Measurements from ENCODE around the gene KRTAP4-12.
"Not testable (repeated sequence)": the region's sequence is repeated elsewhere in the genome, so short reads cannot be mapped to it uniquely, and the experiment has no call there.

KRTAP4-12 gene

GRCh38 chr17:41126412-41126811 lies 2.4 kb upstream of the KRTAP4-12 start:
- no peak for DNase-seq (ENCODE audit: low read depth)

DNA sequence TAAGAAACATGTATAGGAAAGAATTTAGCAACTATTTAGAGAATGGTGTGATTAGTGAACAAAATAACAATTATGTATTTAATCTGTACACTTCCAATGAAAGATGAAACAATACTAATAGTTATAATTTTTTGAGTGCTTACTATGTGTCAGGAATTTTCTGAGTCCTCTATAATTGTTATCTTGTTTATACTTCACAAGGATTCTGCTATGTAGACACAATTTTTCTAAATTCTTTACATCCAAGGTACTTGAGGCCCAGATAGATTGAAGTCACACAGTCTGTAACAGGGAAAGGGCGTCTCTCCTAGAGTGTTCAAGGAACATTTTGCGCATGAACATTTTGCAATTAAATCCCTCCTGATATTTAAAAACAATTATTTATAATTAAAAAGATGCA lies 1.1 kb upstream of the KRTAP4-12 start:
- no peak for DNase-seq (ENCODE audit: low read depth)

- not testable (repeated sequence) for DNase-seq (ENCODE audit: low read depth)
Measured at GRCh38 chr17:41123292-41123990, 541 bp downstream of the KRTAP4-12 start.

- DNase-seq (ENCODE audit: low read depth), result no peak
Measured at GRCh38 chr17:41121742-41122141, 2.2 kb downstream of the KRTAP4-12 start.

DNA sequence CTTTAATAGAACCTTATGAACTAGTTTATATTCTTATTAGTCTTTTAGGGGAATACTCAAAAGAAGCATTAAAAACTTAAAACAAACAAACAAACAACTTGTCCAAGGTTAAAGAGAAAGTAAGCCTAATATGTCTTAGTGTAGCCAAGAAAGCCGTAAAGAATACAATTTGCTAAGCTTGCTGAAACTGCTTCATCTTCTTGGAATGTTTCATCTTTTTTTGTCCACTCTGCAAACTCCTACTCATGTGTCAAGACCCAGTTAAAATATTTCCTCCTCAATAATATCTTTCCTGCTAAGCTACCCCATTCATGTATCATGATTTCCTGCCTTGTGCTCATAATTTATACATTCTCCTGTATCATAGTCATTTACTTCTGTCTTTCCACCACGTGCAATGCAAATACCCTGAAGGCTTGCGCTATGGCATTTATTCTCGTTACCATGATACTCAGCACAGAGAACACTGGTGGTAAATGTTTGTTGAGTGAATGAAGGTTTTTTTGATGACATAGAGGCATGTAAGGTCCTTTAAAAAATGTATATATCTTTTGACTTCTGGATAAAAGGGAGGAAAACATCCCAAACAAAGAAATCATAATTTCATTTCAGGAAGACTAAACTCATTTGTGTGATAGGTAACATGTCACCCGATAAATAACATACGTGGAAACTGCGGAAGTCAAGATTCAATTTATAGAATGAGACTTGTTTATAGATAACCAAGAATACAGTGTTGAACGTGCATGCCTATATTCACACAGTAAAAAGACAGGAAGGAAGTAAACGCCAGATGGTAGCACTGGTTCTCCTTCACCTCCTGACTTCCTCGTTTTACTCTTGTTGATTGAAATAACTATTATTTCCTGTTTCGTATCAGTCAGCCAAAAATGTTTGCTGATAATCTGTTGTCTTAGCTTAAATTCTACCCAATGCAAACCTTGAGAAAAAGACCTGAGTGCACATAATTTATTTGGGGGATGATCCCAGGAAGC lies 4.0 kb downstream of the KRTAP4-12 start:
- DNase-seq (ENCODE audit: low read depth), result not testable (repeated sequence)

- DNase-seq (ENCODE audit: low read depth), result no peak
Measured at GRCh38 chr17:41118721-41119120, 5.3 kb downstream of the KRTAP4-12 start.

DNA sequence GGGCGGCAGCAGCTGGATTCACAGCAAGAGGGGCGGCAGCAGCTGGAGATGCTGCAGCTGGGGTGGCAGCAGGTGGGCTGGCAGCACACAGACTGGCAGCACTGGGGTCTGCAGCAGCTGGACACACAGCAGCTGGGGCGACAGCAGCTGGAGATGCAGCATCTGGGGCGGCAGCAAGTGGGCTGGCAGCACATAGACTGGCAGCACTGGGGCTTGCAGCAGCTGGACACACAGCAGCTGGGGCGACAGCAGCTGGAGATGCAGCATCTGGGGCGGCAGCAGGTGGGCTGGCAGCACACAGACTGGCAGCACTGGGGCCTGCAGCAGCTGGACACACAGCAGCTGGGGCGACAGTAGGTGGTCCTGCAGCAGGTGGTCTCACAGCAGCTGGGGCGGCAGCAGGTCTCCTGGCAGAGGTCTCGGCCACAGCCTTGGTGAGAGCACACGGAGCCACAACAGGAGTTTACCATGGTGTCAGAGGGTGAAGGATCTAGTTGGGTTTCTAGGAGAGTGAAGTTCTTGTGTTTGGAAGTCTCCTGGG lies 6.1 kb downstream of the KRTAP4-12 start, which contains the start of gene KRTAP4-11:
Gene KRTAP4-11 (minus strand): TSS at position 528 of the 541 bp plus-strand sequence. CDS start 58 bp downstream, at position 470.
- not testable (repeated sequence) for DNase-seq (ENCODE audit: low read depth)

DNA sequence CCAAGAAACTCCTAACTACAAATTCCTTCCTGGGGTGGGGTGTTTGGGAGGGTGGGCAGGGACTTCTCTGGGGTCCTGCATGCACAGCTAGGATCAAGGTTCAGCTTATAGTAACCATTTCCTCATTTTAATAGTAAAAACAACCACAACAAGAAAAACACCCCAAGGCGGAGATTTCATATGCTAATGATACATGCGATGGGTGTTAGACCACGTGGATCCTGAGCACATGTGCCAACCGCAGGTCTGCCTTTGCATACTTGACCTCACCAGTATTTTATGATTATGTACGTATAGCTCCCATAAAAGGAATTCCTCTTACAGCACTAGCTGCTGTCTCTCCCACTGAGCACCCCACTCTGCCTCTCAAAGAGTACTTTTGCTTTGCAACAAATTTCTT lies 7.7 kb downstream of the KRTAP4-12 start:
- no peak for DNase-seq (ENCODE audit: low read depth)

DNA sequence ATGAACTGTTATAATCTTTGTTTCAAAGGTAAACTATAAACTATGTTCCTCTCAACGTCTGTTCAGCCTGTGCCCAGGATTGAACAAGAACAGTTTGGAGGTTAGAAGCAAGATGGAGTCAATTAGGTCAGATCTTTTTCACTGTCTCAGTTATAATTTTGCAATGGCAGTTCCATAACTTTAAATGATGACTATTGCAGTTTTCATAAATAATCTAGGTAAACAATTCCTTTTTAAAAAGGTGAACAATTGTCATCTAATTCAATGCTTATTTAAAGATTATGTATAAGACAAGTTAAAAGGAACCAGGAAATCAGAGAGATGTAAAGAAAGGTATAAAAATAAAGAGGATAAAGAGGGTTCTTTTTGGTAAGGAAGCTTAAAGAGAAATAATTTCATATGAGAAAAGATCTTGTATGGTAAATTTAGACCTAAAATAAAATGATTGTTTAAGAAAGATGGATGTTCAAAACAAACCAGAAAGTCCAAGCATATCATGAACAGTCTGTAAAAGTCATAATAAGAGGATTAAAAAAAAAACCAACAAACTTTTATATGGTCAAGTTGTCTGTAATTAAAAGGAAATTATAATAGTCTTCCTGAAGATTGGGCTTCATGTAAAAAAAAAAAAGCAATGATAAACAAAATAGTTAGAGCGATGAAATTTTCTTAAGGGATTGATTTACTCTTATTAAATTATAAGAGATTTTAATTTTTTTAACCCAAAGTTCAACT lies 12.7 kb downstream of the KRTAP4-12 start:
- DNase-seq (ENCODE audit: low read depth), result no peak

- DNase-seq (ENCODE audit: low read depth), result not testable (repeated sequence)
Measured at GRCh38 chr17:41108728-41109386, 15.1 kb downstream of the KRTAP4-12 start.

GRCh38 chr17:41107941-41108450 lies 16.0 kb downstream of the KRTAP4-12 start:
- no peak for DNase-seq (ENCODE audit: low read depth)

GRCh38 chr17:41105347-41105746 lies 18.6 kb downstream of the KRTAP4-12 start, which contains the start of gene KRTAP4-9:
Gene KRTAP4-9, plus strand, starts transcription at chr17:41105389. Its CDS starts 0 bp downstream, at chr17:41105389.
- not testable (repeated sequence) for DNase-seq (ENCODE audit: low read depth)

DNA sequence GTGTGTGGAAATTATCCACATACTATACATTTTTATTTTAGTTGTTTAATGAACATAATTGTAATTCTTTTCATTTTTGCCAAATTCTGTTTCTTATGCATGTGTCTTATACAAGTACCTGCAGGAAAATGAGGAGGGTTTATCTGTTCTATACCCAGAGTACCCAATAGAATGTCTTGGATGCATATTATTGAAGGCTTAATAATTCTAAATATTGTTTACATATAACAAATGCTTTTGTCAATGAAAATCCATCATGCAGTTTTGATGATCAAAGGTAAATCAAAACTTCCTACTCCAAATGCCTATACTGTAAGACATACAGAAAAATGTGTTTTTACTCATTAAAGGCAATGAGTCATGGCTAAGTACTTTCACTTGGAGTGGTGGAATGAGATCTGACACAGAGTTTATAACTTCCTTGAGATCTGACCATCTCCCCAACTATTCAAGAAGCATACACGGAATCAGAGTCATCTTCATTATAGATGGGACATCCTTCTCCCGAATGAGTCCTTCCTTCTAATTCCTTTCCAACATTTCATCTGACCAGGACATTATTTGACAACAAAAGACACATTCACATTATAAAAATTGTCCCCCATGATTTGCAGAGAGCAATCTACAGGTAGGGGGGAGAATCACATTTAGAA lies 19.5 kb downstream of the KRTAP4-12 start:
- DNase-seq (ENCODE audit: low read depth), result not testable (repeated sequence)

DNA sequence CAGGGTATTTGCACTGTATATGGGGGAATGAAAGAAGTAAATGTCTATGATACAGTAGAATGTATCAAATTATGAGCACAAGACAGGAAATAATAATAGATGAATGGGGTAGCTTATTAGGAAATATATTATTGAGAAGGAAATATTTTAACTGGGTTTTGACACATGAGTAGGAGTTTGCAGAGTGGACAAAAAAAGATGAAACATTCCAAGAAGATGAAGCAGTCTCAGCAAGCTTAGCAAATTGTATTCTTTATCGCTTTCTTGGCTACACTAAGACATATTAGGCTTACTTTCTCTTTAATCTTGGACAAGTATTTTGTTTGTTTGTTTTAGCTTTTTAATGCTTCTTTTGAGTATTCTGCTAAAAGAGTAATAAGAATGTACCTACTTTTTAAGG lies 20.1 kb downstream of the KRTAP4-12 start:
- DNase-seq (ENCODE audit: low read depth), result no peak

DNA sequence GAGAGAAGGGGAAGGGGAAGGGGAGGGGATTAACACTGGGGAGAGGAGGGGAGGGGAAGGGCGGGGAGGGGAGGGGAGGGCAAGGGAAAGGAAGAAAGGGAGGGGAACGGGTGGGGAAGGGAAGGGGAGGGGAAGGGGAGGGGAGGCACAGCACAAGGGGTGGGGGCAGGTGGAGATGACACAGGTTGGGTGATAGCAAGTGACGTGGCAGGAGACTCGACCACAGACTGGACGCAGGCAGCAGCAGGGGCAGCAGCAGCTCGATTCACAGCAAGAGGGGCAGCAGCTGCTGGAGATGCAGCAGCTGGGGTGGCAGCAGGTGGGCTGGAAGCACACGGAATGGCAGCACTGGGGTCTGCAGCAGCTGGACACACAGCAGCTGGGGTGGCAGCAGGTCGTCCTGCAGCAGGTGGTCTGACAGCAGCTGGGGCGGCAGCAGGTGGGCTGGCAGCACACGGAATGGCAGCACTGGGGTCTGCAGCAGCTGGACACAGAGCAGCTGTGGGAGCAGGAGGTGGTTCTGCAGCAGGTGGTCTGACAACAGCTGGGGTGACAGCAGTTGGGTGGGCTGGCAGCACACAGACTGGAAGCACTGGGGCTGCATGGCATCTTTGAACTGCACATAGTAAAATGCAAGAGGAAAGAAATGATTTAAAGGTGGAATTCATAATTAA lies 22.3 kb downstream of the KRTAP4-12 start, which contains the start of gene KRTAP4-16:
Gene KRTAP4-16 (minus strand): TSS at position 624 of the 674 bp plus-strand sequence. CDS start 0 bp downstream, at position 624.
- no peak for DNase-seq (ENCODE audit: low read depth)

DNA sequence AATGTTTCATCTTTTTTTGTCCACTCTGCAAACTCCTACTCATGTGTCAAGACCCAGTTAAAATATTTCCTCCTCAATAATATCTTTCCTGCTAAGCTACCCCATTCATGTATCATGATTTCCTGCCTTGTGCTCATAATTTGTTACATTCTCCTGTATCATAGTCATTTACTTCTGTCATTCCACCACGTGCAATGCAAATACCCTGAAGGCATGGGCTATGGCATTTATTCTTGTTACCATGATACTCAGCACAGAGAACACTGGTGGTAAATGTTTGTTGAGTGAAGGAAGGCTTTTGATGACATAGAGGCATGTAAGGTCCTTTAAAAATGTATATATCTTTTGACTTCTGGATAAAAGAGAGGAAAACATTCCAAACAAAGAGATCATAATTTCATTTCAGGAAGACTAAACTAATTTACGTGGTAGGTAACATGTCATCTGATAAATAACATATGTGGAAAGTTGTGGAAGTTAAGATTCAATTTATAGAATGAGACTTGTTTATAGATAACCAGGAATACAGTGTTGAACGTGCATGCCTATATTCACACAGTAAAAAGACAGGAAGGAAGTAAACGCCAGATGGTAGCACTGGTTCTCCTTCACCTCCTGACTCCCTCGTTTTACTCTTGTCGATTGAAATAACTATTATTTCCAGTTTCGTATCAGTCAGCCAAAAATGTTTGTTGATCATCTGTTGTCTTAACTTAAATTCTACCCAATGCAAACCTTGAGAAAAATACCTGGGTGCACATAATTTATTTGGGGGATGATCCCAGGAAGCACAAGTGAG lies 24.1 kb downstream of the KRTAP4-12 start:
- DNase-seq (ENCODE audit: low read depth), result not testable (repeated sequence)

- no peak for DNase-seq (ENCODE audit: low read depth)
Measured at GRCh38 chr17:41098481-41098880, 25.5 kb downstream of the KRTAP4-12 start.

DNA sequence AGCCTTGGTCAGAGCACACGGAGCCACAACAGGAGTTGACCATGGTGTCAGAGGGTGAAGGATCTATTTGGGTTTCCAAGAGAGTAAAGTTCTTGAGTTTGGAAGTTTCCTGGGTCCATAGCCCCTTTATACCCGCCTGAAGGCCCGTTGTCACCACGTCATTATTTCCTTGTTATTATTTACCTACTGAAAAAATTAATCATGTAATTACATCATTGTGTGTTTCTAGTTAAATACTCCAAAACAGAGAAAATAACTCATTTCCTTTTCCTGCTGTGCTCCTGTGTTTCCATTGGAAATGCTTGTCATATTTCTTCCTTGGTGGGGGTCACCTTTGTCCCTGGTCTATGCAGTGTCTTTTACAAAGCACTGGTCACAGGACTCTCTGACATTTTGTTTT lies 25.9 kb downstream of the KRTAP4-12 start, which contains the start of gene KRTAP4-8:
Gene KRTAP4-8 (minus strand): TSS at position 101 of the 400 bp plus-strand sequence. CDS start 58 bp downstream, at position 43.
- no peak for DNase-seq (ENCODE audit: low read depth)

All from T follicular helper cell (primary cell).